HCT116 (cell line): ENCODE data around the gene SLC16A3. TPM values are rescaled to one million over a fixed set of nuclear protein-coding genes. Genes with fewer than 3 reads are reported as not detected.

Source experiments
- ATAC-seq: fragments of 200-7000 bp; cut with Tn5 transposase; 2 replicates; pipeline ENCODE4 v1.9.1; 2020; ENCODE audit warnings: mild to moderate bottlenecking, moderate library complexity
- BruUV-seq: library from RNA; stranded (reverse); fragments of 400-500 nt; replicated peaks from 2 replicates; lab custom pipeline; 2021; lab: Mats Ljungman, UMichigan
- CTCF ChIA-PET: fragments of 300-600 bp; sonication (Branson Sonifier 250); formaldehyde crosslinking; loops from one replicate; lab custom pipeline; 2021; ENCODE audit warnings: antibody characterized with exemption; lab: Charles Lee
- POLR2A ChIA-PET: fragments of 300-600, 350-600 bp; sonication (Branson Sonifier 250); formaldehyde crosslinking; loops from one replicate; lab custom pipeline; 2021; ENCODE audit warnings: antibody characterized with exemption; lab: Charles Lee
- RAD21 ChIA-PET, 2 experiments: fragments of 300-600 bp; sonication (Branson Sonifier 250); formaldehyde crosslinking; loops; one replicate each; lab custom pipeline; 2023; ENCODE audit warnings: low total read pairs in 2 of 2; ENCODE audit not compliant: uncharacterized antibody in 2 of 2, unreplicated experiment in 2 of 2, low non-redundant PET in 1 of 2; lab: Charles Lee
- DNase-seq: peaks from one replicate; pipeline ENCODE4 v3.0.0-alpha.2; 2010; ENCODE audit warnings: low read depth, low spot score
- H2AFZ ChIP-seq: fragments of 200-600 bp; shearing (Covaris generic), sonication (generic); 2 replicates; pipeline ENCODE4 v1.6.1; 2017; ENCODE audit warnings: low read depth, mixed run types, mixed read lengths, antibody characterized with exemption, low read length; ENCODE audit not compliant: poor library complexity, severe bottlenecking
- H3K27ac ChIP-seq: 2 replicates; pipeline ENCODE4 v1.5.1; 2012; ENCODE audit warnings: low read depth, low read length
- H3K27me3 ChIP-seq: fragments of 200-600 bp; sonication (generic); 2 replicates; pipeline ENCODE4 v1.6.1; 2016; ENCODE audit warnings: mixed run types, low read length, mixed read lengths; ENCODE audit not compliant: insufficient read depth
- H3K36me3 ChIP-seq, 2 experiments: fragments of 200-500 bp in 1 of 2; fragments of 200-600 bp in 1 of 2; sonication (Bioruptor generic) in 1 of 2; sonication (generic) in 1 of 2; 2 replicates each; pipeline versions ENCODE4 v1.5.1 to v1.6.1; 2014 to 2016; ENCODE audit warnings: low read length in 2 of 2, inconsistent platforms in 1 of 2, mixed read lengths in 1 of 2, mixed run types in 1 of 2; ENCODE audit not compliant: insufficient read depth in 2 of 2, control insufficient read depth in 1 of 2
- H3K4me1 ChIP-seq, 2 experiments: fragments of 200-600 bp in 1 of 2; sonication (generic) in 1 of 2; 2 replicates each; pipeline versions ENCODE4 v1.5.1 to v1.6.1; 2012 to 2017; ENCODE audit warnings: low read length in 2 of 2, inconsistent platforms in 1 of 2, mild to moderate bottlenecking in 1 of 2, mixed read lengths in 1 of 2, mixed run types in 1 of 2, moderate library complexity in 1 of 2; ENCODE audit not compliant: insufficient read depth in 2 of 2, control insufficient read depth in 1 of 2
- H3K4me2 ChIP-seq: fragments of 200-600 bp; sonication (generic); 2 replicates; pipeline ENCODE4 v1.6.1; 2017; ENCODE audit warnings: mixed run types, low read length, mixed read lengths
- H3K4me3 ChIP-seq, 2 experiments: fragments of 200-600 bp in 1 of 2; sonication (generic) in 1 of 2; replicated peaks in 1 of 2; 2 replicates each; pipeline ENCODE4 v1.5.1; 2011 to 2016; ENCODE audit warnings: low read length in 2 of 2, control low read depth in 1 of 2, low read depth in 1 of 2, mild to moderate bottlenecking in 1 of 2, mixed read lengths in 1 of 2, mixed run types in 1 of 2
- H3K79me2 ChIP-seq: fragments of 200-600 bp; sonication (generic); 2 replicates; pipeline ENCODE4 v1.6.1; 2017; ENCODE audit warnings: mild to moderate bottlenecking, mixed run types, low read length, moderate library complexity, mixed read lengths; ENCODE audit not compliant: insufficient read depth
- H3K9ac ChIP-seq: fragments of 200-600 bp; sonication (generic); 2 replicates; pipeline ENCODE4 v1.6.1; 2016; ENCODE audit warnings: low read length, mixed read lengths
- H3K9me2 ChIP-seq: fragments of 200-600 bp; sonication (generic), shearing (Covaris generic); 2 replicates; pipeline ENCODE4 v1.6.1; 2017; ENCODE audit warnings: mixed run types, mild to moderate bottlenecking, moderate library complexity; ENCODE audit not compliant: insufficient read depth
- H3K9me3 ChIP-seq, 2 experiments: fragments of 200-500 bp in 1 of 2; fragments of 200-600 bp in 1 of 2; sonication (Bioruptor generic) in 1 of 2; sonication (generic) in 1 of 2; 2 replicates each; pipeline ENCODE4 v1.6.1; 2014 to 2017; ENCODE audit warnings: low read length in 2 of 2, mixed read lengths in 2 of 2, inconsistent platforms in 1 of 2, low read depth in 1 of 2, mild to moderate bottlenecking in 1 of 2, mixed run types in 1 of 2, moderate library complexity in 1 of 2; ENCODE audit not compliant: control insufficient read depth in 1 of 2, insufficient read depth in 1 of 2
- H4K20me1 ChIP-seq: fragments of 200-600 bp; sonication (generic), shearing (Covaris generic); 2 replicates; pipeline ENCODE4 v1.6.1; 2017; ENCODE audit warnings: mixed run types, mild to moderate bottlenecking, moderate library complexity; ENCODE audit not compliant: insufficient read depth
- EGR1 ChIP-seq: IDR thresholded peaks from 2 replicates; pipeline ENCODE4 v1.6.1; 2012; ENCODE audit warnings: low read depth
- EZH2 ChIP-seq: fragments of 200-600 bp; sonication (generic); IDR thresholded peaks from 2 replicates; pipeline ENCODE4 v1.6.1; 2017; ENCODE audit warnings: antibody characterized with exemption, mixed run types
- FOSL1 ChIP-seq: IDR thresholded peaks from 2 replicates; pipeline ENCODE4 v1.6.1; 2012; ENCODE audit warnings: low read depth
- POLR2AphosphoS5 ChIP-seq: IDR thresholded peaks from 2 replicates; pipeline ENCODE4 v1.6.1; 2011; ENCODE audit warnings: mild to moderate bottlenecking, low read depth, low read length, moderate library complexity
- SIN3A ChIP-seq: IDR thresholded peaks from 2 replicates; pipeline ENCODE4 v1.6.1; 2012; ENCODE audit warnings: low read depth
- TCF7L2 ChIP-seq: IDR thresholded peaks from 2 replicates; pipeline ENCODE4 v1.7.0; 2011; ENCODE audit warnings: borderline replicate concordance, inconsistent platforms; ENCODE audit not compliant: insufficient read depth, insufficient read length; ENCODE audit errors: extremely low read depth
- YY1 ChIP-seq: IDR thresholded peaks from 2 replicates; pipeline ENCODE4 v1.6.1; 2011; ENCODE audit warnings: low read length, low read depth, moderate library complexity, mild to moderate bottlenecking; ENCODE audit not compliant: insufficient replicate concordance; ENCODE audit errors: extremely low read depth
- ZNF274 ChIP-seq: fragments of 200-500 bp; sonication (Bioruptor generic); IDR thresholded peaks from 2 replicates; pipeline ENCODE4 v1.6.1; 2014; ENCODE audit warnings: mild to moderate bottlenecking, low read depth, low read length, inconsistent platforms
- intact Hi-C: fragments of 100-400 bp; cut with micrococcal nuclease; formaldehyde crosslinking; loops from 2 replicates; pipeline ENCODE4 v1.10.0; 2022
- total RNA-seq: library from RNA; stranded (reverse); gene quantifications from one replicate; pipeline ENCODE4 v1.2.1, GENCODE V29; 2021; ENCODE audit not compliant: unreplicated experiment
- TF ChIP-seq, protein P1 (sequence below): IDR thresholded peaks from 2 replicates; pipeline ENCODE4 v1.6.1; 2011; ENCODE audit warnings: mild to moderate bottlenecking, low read length, moderate library complexity; ENCODE audit not compliant: insufficient replicate concordance; ENCODE audit errors: extremely low read depth
- TF ChIP-seq, protein P2 (sequence below), 3 experiments: fragments of 200-600 bp in 1 of 3; sonication (generic) in 1 of 3; IDR thresholded peaks in 2 of 3; conservative IDR thresholded peaks in 1 of 3; 2 replicates each; pipeline ENCODE4 v1.5.1; 2012 to 2017; ENCODE audit warnings: low read depth in 2 of 3, low read length in 2 of 3, antibody characterized with exemption in 1 of 3, borderline replicate concordance in 1 of 3, control low read depth in 1 of 3, mild to moderate bottlenecking in 1 of 3, mixed read lengths in 1 of 3, mixed run types in 1 of 3, moderate library complexity in 1 of 3; ENCODE audit not compliant: insufficient read depth in 1 of 3
- TF ChIP-seq, protein P3 (sequence below): IDR thresholded peaks from 2 replicates; pipeline ENCODE4 v1.6.1; 2012

Gene SLC16A3
- total RNA-seq, 1 experiment from 2014 or later = 445 TPM

DNA sequence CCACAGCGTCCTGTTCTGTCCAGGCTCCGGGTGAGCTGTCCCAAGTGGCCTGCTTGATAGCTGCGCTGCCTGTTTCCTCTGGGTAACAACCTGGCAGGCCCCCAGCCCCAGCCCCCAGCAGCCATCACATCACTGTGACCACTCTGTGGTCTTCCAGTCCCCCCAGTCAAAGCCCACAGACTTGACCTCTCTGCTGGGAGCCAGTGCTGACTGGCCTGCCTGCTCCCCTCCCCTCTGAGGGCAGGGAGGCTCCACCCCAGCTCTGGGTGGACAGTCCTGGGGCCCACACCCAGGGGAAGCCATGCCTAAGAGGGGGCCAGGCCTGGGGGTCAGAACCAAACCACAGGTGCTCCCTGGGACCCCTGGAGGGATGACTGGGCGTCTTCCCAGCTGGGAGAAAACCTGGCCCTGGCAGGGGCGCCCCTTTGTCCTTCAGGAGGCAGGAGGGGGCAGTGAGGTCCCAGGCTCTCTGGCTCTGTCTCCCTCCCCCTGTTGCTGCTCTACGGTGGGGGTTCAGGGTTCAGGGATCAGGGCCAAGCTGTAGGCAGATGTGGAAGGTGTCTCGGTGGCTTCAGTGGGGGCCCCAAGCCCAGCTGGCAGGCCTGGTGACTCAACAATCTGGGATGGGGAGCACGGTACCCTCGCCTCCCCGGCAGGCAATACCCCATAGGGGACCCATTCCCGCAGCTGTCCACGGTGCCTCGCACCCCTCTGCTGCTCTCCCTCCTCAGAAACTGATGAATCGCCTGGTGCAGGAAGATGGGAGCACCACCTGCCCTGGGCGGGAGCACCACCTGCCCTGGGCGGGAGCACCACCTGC, 1.8 kb upstream of the SLC16A3 start:
- peaks cover 36% of the 10 kb centered on the region for H3K79me2 ChIP-seq
- intact Hi-C loops = no loop called here
- BruUV-seq = no TSS peak
- POLR2A ChIA-PET = interaction anchor here (0.8 kb wide), 1 partner anchor 9 kb away, joined by 3 read pairs; no protein-coding TSS in a partner anchor
- H3K36me3 ChIP-seq = peaks cover 0 to 21% of the 10 kb centered on the region in 2 experiments; a peak in 2 of 4 replicates
- H3K9me2 ChIP-seq = no peaks in the 10 kb centered on the region
- no peak for DNase-seq
- no peaks in the 10 kb centered on the region for H3K27me3 ChIP-seq
- CTCF ChIA-PET = no interaction called here
- H4K20me1 ChIP-seq = peaks cover 10% of the 10 kb centered on the region; the same call in 1 of the 2 replicates
- peaks cover 0 to 3% of the 10 kb centered on the region in 2 experiments; a peak in 1 of 4 replicates for H3K9me3 ChIP-seq
- ATAC-seq = no peak
- TF ChIP-seq, protein P1, sequence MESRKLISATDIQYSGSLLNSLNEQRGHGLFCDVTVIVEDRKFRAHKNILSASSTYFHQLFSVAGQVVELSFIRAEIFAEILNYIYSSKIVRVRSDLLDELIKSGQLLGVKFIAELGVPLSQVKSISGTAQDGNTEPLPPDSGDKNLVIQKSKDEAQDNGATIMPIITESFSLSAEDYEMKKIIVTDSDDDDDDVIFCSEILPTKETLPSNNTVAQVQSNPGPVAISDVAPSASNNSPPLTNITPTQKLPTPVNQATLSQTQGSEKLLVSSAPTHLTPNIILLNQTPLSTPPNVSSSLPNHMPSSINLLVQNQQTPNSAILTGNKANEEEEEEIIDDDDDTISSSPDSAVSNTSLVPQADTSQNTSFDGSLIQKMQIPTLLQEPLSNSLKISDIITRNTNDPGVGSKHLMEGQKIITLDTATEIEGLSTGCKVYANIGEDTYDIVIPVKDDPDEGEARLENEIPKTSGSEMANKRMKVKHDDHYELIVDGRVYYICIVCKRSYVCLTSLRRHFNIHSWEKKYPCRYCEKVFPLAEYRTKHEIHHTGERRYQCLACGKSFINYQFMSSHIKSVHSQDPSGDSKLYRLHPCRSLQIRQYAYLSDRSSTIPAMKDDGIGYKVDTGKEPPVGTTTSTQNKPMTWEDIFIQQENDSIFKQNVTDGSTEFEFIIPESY = no peak
- TF ChIP-seq POLR2AphosphoS5 (no peak), EZH2 (no peak), TCF7L2 (no peak), EGR1 (no peak), YY1 (no peak), FOSL1 (no peak), SIN3A (no peak), ZNF274 (no peak)
- TF ChIP-seq, protein P2, sequence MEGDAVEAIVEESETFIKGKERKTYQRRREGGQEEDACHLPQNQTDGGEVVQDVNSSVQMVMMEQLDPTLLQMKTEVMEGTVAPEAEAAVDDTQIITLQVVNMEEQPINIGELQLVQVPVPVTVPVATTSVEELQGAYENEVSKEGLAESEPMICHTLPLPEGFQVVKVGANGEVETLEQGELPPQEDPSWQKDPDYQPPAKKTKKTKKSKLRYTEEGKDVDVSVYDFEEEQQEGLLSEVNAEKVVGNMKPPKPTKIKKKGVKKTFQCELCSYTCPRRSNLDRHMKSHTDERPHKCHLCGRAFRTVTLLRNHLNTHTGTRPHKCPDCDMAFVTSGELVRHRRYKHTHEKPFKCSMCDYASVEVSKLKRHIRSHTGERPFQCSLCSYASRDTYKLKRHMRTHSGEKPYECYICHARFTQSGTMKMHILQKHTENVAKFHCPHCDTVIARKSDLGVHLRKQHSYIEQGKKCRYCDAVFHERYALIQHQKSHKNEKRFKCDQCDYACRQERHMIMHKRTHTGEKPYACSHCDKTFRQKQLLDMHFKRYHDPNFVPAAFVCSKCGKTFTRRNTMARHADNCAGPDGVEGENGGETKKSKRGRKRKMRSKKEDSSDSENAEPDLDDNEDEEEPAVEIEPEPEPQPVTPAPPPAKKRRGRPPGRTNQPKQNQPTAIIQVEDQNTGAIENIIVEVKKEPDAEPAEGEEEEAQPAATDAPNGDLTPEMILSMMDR (IDR thresholded peaks at IDR 0.05 in 2 of 3, conservative IDR thresholded peaks at IDR 0.05 in 1 of 3; ENCODE audit: borderline replicate concordance in 1 of 3, insufficient read depth in 1 of 3, low read depth in 2 of 3, low read length in 2 of 3) = no peak
- TF ChIP-seq, protein P3, sequence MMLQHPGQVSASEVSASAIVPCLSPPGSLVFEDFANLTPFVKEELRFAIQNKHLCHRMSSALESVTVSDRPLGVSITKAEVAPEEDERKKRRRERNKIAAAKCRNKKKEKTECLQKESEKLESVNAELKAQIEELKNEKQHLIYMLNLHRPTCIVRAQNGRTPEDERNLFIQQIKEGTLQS = no peak
- peak overlapping the region; percentile 91 for H3K4me2 ChIP-seq
- no peak overlapping the region for H3K4me3 ChIP-seq
- peaks cover 24 to 54% of the 10 kb centered on the region in 2 experiments for H3K4me1 ChIP-seq
- H3K9ac ChIP-seq = no peak overlapping the region; the same call in 1 of the 2 replicates
- no peak overlapping the region for H2AFZ ChIP-seq
- peak overlapping the region; percentile 98; the same call in 1 of the 2 replicates for H3K27ac ChIP-seq
- RAD21 ChIA-PET = no interaction called here
